Measurements from ENCODE around the gene KIF16B. TPM values are rescaled to one million over a fixed set of nuclear protein-coding genes. Genes with fewer than 3 reads are reported as not detected.

Gene KIF16B, protein sequence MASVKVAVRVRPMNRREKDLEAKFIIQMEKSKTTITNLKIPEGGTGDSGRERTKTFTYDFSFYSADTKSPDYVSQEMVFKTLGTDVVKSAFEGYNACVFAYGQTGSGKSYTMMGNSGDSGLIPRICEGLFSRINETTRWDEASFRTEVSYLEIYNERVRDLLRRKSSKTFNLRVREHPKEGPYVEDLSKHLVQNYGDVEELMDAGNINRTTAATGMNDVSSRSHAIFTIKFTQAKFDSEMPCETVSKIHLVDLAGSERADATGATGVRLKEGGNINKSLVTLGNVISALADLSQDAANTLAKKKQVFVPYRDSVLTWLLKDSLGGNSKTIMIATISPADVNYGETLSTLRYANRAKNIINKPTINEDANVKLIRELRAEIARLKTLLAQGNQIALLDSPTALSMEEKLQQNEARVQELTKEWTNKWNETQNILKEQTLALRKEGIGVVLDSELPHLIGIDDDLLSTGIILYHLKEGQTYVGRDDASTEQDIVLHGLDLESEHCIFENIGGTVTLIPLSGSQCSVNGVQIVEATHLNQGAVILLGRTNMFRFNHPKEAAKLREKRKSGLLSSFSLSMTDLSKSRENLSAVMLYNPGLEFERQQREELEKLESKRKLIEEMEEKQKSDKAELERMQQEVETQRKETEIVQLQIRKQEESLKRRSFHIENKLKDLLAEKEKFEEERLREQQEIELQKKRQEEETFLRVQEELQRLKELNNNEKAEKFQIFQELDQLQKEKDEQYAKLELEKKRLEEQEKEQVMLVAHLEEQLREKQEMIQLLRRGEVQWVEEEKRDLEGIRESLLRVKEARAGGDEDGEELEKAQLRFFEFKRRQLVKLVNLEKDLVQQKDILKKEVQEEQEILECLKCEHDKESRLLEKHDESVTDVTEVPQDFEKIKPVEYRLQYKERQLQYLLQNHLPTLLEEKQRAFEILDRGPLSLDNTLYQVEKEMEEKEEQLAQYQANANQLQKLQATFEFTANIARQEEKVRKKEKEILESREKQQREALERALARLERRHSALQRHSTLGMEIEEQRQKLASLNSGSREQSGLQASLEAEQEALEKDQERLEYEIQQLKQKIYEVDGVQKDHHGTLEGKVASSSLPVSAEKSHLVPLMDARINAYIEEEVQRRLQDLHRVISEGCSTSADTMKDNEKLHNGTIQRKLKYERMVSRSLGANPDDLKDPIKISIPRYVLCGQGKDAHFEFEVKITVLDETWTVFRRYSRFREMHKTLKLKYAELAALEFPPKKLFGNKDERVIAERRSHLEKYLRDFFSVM (N-terminal part only)
- 13.2 to 15.3 TPM (median 14.6 TPM) in 5 replicates for total RNA-seq (2022; extraction: Qiagen RNA extraction)

DNA sequence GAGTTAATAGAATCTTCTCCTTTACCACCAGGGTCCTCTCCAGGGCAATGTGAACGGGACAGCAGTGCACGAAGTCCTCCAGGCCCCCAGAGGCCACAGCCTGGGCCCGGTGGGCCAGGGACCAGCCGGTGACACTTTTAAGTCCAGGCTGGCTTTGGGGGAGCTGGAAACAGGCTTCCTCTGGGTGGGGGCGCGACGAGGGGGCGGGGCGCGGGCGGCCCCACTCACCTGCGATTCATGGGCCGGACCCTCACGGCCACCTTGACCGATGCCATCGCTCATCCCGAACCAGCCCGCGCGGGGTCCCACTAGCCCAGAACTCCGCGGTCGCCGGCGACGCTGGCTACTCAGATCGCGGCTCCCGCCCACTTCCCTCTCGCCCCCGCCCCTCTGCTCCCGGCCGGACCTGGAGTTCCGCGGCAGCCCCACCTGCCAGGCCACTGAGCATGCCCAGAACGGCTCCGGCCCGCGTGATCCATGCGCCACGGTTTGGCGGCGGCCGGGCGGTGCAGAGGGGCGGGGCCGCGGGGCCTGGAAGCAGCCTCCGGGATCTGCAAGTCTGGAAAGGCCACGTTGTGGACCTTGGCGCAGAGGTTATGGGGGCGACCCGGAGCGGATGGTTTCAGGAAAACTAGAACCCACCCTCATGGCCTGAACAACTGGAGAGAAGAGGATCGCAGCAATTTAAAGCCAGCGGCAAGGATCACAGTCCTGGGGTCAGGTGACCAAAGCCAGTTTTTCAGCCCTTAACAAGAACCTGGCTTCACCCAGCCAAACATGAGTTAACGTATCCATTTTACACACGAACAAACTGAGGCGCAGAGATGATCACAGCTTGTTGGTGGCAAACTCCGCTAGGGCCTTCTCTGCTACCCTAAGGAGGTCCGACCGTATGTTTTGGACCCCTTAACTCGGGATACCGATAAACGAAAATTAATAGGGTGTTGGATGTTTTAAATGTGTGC, at the start of gene KIF16B:
TSS of gene KIF16B (minus strand) at position 448 of the 965 bp plus-strand sequence. CDS start at position 275, 173 bp downstream.

Other genes with a start within 250 kb of the KIF16B start
- 115 to 156 TPM (median 120 TPM) in 5 replicates for gene SNRPB2, start 156.6 kb upstream of the KIF16B start, total RNA-seq (2022; extraction: Qiagen RNA extraction)
- gene OTOR, start 174.9 kb upstream of the KIF16B start, total RNA-seq (2022; extraction: Qiagen RNA extraction), result not detected in 5 replicates

All from A549 treated with Mapracorat at 1 μM for 4 hours (cell line).